Spinal cord (tissue), 10 donors: ENCODE data around the gene RGS19. TPM values are rescaled to one million over a fixed set of nuclear protein-coding genes. Genes with fewer than 3 reads are reported as not detected.
A peak's percentile ranks its signal among the peaks of the same experiment; 100 is the strongest.

Experiments used
- DNase-seq, 6 donors: peaks; one replicate each; pipeline versions ENCODE4 v3.0.0 to v3.0.0-alpha.2; 2013 to 2015; ENCODE audit warnings: low spot score in 6 of 6, low read depth in 4 of 6
- H3K27ac ChIP-seq: one replicate; pipeline ENCODE4 v1.5.1; 2013; ENCODE audit warnings: low read depth, low read length, control low read depth
- H3K27me3 ChIP-seq: one replicate; pipeline ENCODE4 v1.6.1; 2013; ENCODE audit warnings: low read length; ENCODE audit not compliant: control insufficient read depth, insufficient read depth
- H3K36me3 ChIP-seq: one replicate; pipeline ENCODE4 v1.6.1; 2013; ENCODE audit warnings: low read length; ENCODE audit not compliant: control insufficient read depth, insufficient read depth
- H3K4me1 ChIP-seq: one replicate; pipeline ENCODE4 v1.6.1; 2013; ENCODE audit warnings: low read length; ENCODE audit not compliant: control insufficient read depth, insufficient read depth
- H3K4me3 ChIP-seq: one replicate; pipeline ENCODE4 v1.5.1; 2013; ENCODE audit warnings: low read depth, low read length, control low read depth
- H3K9me3 ChIP-seq: one replicate; pipeline ENCODE4 v1.6.1; 2013; ENCODE audit warnings: low read length; ENCODE audit not compliant: control insufficient read depth, insufficient read depth
- WGBS: methylation state at CpG from one replicate; pipeline ENCODE4 v1.1.5; 2013; ENCODE audit warnings: missing lambda C conversion rate; ENCODE audit not compliant: insufficient coverage; 5-methylcytosine and 5-hydroxymethylcytosine counted together
- polyA plus RNA-seq, 2 donors: library from polyadenylated mRNA; unstranded; fragments of 120-200 nt; gene quantifications; one replicate each; pipeline ENCODE4 v1.2.1, GENCODE V29; 2013; ENCODE audit not compliant: insufficient read length in 2 of 2
- total RNA-seq, 2 donors: library from RNA; depleted of rRNA in 1 of 2; stranded (reverse); fragments of 120-200 nt in 1 of 2; fragments of >200 nt in 1 of 2; gene quantifications; one replicate each; pipeline versions ENCODE4 v1.2.3 to v1.2.4, GENCODE V29; 2013 to 2014
- donor health status: healthy.

The RGS19 gene
- total and polyA plus RNA-seq, 4 donors: 10.7 to 21.5 (median 17.4) TPM

- Histone ChIP-seq H3K27ac (no peak overlapping the region), H3K4me1 (peaks cover 27% of the 10 kb centered on the region)
Observed at GRCh38 chr20:64044484-64045247, 34.7 kb downstream of the RGS19 start.

GRCh38 chr20:64043768-64044167 is 35.5 kb downstream of the RGS19 start:
- H3K36me3 ChIP-seq: no peaks in the 10 kb centered on the region
- peaks cover 91% of the 10 kb centered on the region for H3K27me3 ChIP-seq
- no peak overlapping the region for H3K27ac ChIP-seq
- no peak for DNase-seq
- H3K9me3 ChIP-seq: no peaks in the 10 kb centered on the region
- no peak overlapping the region for H3K4me3 ChIP-seq
- peaks cover 33% of the 10 kb centered on the region for H3K4me1 ChIP-seq
- no CpG with 5 or more reads among the region's 9 CpGs for WGBS

More at GRCh38 chr20:64044484-64045247, 34.7 kb downstream of the RGS19 start:
- WGBS: 65% methylated on average over 12 of the region's 14 CpGs
- Histone ChIP-seq H3K4me3 (no peak overlapping the region), H3K9me3 (no peaks in the 10 kb centered on the region), H3K27me3 (peaks cover 83% of the 10 kb centered on the region), H3K36me3 (no peaks in the 10 kb centered on the region)
- DNase-seq: no peak

GRCh38 chr20:64042054-64042781 is 37.1 kb downstream of the RGS19 start:
- Histone ChIP-seq H3K27ac (no peak overlapping the region), H3K27me3 (peaks cover 93% of the 10 kb centered on the region), H3K36me3 (no peaks in the 10 kb centered on the region), H3K9me3 (no peaks in the 10 kb centered on the region), H3K4me3 (no peak overlapping the region), H3K4me1 (peaks cover 37% of the 10 kb centered on the region)
- no peak for DNase-seq
- WGBS: under 1% methylated on average over 25 of the region's 55 CpGs

GRCh38 chr20:64041781-64042053 is 37.6 kb downstream of the RGS19 start:
- Histone ChIP-seq H3K4me1 (peaks cover 42% of the 10 kb centered on the region), H3K4me3 (no peak overlapping the region), H3K27me3 (peaks cover 93% of the 10 kb centered on the region), H3K27ac (no peak overlapping the region), H3K9me3 (no peaks in the 10 kb centered on the region), H3K36me3 (peaks cover 3% of the 10 kb centered on the region)
- DNase-seq: no peak
- 7% methylated on average over 6 of the region's 11 CpGs for WGBS

- peak in 1 of 6 donors; percentile 61 for DNase-seq
- Histone ChIP-seq H3K27me3 (peaks cover 92% of the 10 kb centered on the region), H3K36me3 (peaks cover 8% of the 10 kb centered on the region), H3K4me1 (peaks cover 44% of the 10 kb centered on the region), H3K27ac (no peak overlapping the region), H3K9me3 (no peaks in the 10 kb centered on the region), H3K4me3 (no peak overlapping the region)
- 43% methylated on average over 15 of the region's 15 CpGs for WGBS
Observed at GRCh38 chr20:64041040-64041780, 38.1 kb downstream of the RGS19 start.

- Histone ChIP-seq H3K36me3 (peaks cover 16% of the 10 kb centered on the region), H3K27me3 (peaks cover 84% of the 10 kb centered on the region), H3K4me3 (no peak overlapping the region), H3K4me1 (peaks cover 49% of the 10 kb centered on the region), H3K27ac (no peak overlapping the region), H3K9me3 (no peaks in the 10 kb centered on the region)
- 68% methylated on average over 9 of the region's 12 CpGs for WGBS
- DNase-seq: no peak
Observed at GRCh38 chr20:64040231-64041039, 38.9 kb downstream of the RGS19 start.

- Histone ChIP-seq H3K9me3 (no peaks in the 10 kb centered on the region), H3K4me1 (peaks cover 46% of the 10 kb centered on the region), H3K4me3 (no peak overlapping the region), H3K27ac (no peak overlapping the region), H3K36me3 (peaks cover 25% of the 10 kb centered on the region), H3K27me3 (peaks cover 75% of the 10 kb centered on the region)
- DNase-seq: no peak
- 8% methylated on average over 12 of the region's 17 CpGs for WGBS
Observed at GRCh38 chr20:64039293-64040160, 39.8 kb downstream of the RGS19 start.

GRCh38 chr20:64038565-64039292 is 40.6 kb downstream of the RGS19 start:
- WGBS: under 1% methylated on average over 91 of the region's 91 CpGs
- Histone ChIP-seq H3K4me1 (peaks cover 46% of the 10 kb centered on the region), H3K27ac (no peak overlapping the region), H3K4me3 (peak overlapping the region; percentile 18), H3K9me3 (no peaks in the 10 kb centered on the region), H3K27me3 (peaks cover 67% of the 10 kb centered on the region), H3K36me3 (peaks cover 33% of the 10 kb centered on the region)
- DNase-seq: peak in 2 of 6 donors; percentile 59 to 72
